HepG2 (cell line): ENCODE results near the gene ZNF792. TPM values are rescaled to one million over a fixed set of nuclear protein-coding genes. Genes with fewer than 3 reads are reported as not detected.

Experiments
- DNMT1 ChIP-seq: sonication (generic); formaldehyde crosslinking; IDR thresholded peaks from 2 replicates; pipeline ENCODE4 v1.5.1; 2020; ENCODE audit warnings: mild to moderate bottlenecking, missing genetic modification reagents
- MEIS2 ChIP-seq: sonication (generic); formaldehyde crosslinking; IDR thresholded peaks from 2 replicates; pipeline ENCODE4 v1.9.0; 2021; ENCODE audit warnings: mild to moderate bottlenecking, missing genetic modification reagents
- NRL ChIP-seq: sonication (generic); formaldehyde crosslinking; IDR thresholded peaks from 2 replicates; pipeline ENCODE4 v1.5.0; 2020; ENCODE audit warnings: missing genetic modification reagents, mild to moderate bottlenecking, moderate library complexity, borderline replicate concordance
- RBM39 ChIP-seq: fragments of 200-400 bp; formaldehyde crosslinking; IDR thresholded peaks from one replicate; pipeline ENCODE4 v1.6.1; 2018; ENCODE audit warnings: antibody characterized with exemption, mild to moderate bottlenecking, low read depth, low read length; ENCODE audit not compliant: poor library complexity, severe bottlenecking
- RFX3 ChIP-seq: IDR thresholded peaks from 2 replicates; pipeline ENCODE4 v1.6.1; 2016; ENCODE audit warnings: missing biosample characterization, missing genetic modification reagents
- RFXAP ChIP-seq: sonication (generic); formaldehyde crosslinking; IDR thresholded peaks from 2 replicates; pipeline ENCODE4 v1.4.0; 2020; ENCODE audit warnings: missing genetic modification reagents, borderline replicate concordance
- SMAD3 ChIP-seq: sonication (generic); formaldehyde crosslinking; IDR thresholded peaks from 2 replicates; pipeline ENCODE4 v1.4.0; 2020; ENCODE audit warnings: missing genetic modification reagents
- SP5 ChIP-seq: IDR thresholded peaks from 2 replicates; pipeline ENCODE4 v1.6.1; 2016; ENCODE audit warnings: low read depth, borderline replicate concordance
- SPEN ChIP-seq: sonication (generic); formaldehyde crosslinking; IDR thresholded peaks from 2 replicates; pipeline ENCODE4 v1.5.1; 2020; ENCODE audit warnings: low read depth, mild to moderate bottlenecking, missing genetic modification reagents
- TBL1XR1 ChIP-seq: fragments of 150-350 bp; IDR thresholded peaks from 2 replicates; pipeline ENCODE4 v1.6.1; 2014; ENCODE audit warnings: borderline replicate concordance, low read length; ENCODE audit not compliant: partially characterized antibody
- TOPORS ChIP-seq: sonication (generic); formaldehyde crosslinking; IDR thresholded peaks from 2 replicates; pipeline ENCODE4 v1.8.0; 2023; ENCODE audit warnings: mild to moderate bottlenecking, missing genetic modification reagents
- ZFP36L2 ChIP-seq: sonication (generic); formaldehyde crosslinking; IDR thresholded peaks from 2 replicates; pipeline ENCODE4 v1.4.0; 2020; ENCODE audit warnings: missing genetic modification reagents
- ZNF256 ChIP-seq: sonication (generic); formaldehyde crosslinking; conservative IDR thresholded peaks from 2 replicates; pipeline ENCODE4 v1.4.0; 2020; ENCODE audit warnings: missing genetic modification reagents
- ZNF350 ChIP-seq: sonication (generic); formaldehyde crosslinking; IDR thresholded peaks from 2 replicates; pipeline ENCODE4 v1.4.0; 2020; ENCODE audit warnings: mild to moderate bottlenecking, low read depth, missing genetic modification reagents, borderline replicate concordance
- ZNF577 ChIP-seq: sonication (generic); formaldehyde crosslinking; IDR thresholded peaks from 2 replicates; pipeline ENCODE4 v1.4.0; 2020; ENCODE audit warnings: mild to moderate bottlenecking, low read depth, missing genetic modification reagents, borderline replicate concordance
- ZNF629 ChIP-seq: sonication (generic); formaldehyde crosslinking; conservative IDR thresholded peaks from 2 replicates; pipeline ENCODE4 v1.5.0; 2020; ENCODE audit warnings: missing genetic modification reagents
- ZNF776 ChIP-seq: sonication (generic); formaldehyde crosslinking; IDR thresholded peaks from 2 replicates; pipeline ENCODE4 v1.4.0; 2020; ENCODE audit warnings: mild to moderate bottlenecking, missing genetic modification reagents
- polyA plus RNA-seq, 8 experiments: library from polyadenylated mRNA; depleted of rRNA in 3 of 8; stranded (reverse) in 7 of 8; unstranded in 1 of 8; fragments of >200 nt; fragmentation: Illumina TruSeq in 4 of 8; extraction: Trizol in 4 of 8; gene quantifications; 2 replicates each; pipeline versions ENCODE4 v1.2.1 to v1.2.3, GENCODE V29; 2011 to 2016; ENCODE audit warnings: low read depth in 4 of 8, missing spikeins in 1 of 8, mixed read lengths in 1 of 8; ENCODE audit not compliant: insufficient read depth in 1 of 8
- total RNA-seq, 5 experiments: library from RNA; depleted of rRNA; stranded (reverse); fragments of >200 nt; fragmentation: Illumina TruSeq; extraction: Trizol; gene quantifications; 2 replicates each; pipeline ENCODE4 v1.2.3, GENCODE V29; 2016; ENCODE audit warnings: low read depth in 1 of 5
- TF ChIP-seq, protein P1 (sequence below): sonication (generic); formaldehyde crosslinking; IDR thresholded peaks from 2 replicates; pipeline ENCODE4 v1.4.0; 2020; ENCODE audit warnings: missing genetic modification reagents, borderline replicate concordance
- TF ChIP-seq, protein P2 (sequence below): sonication (generic); formaldehyde crosslinking; IDR thresholded peaks from 2 replicates; pipeline ENCODE4 v1.4.0; 2020; ENCODE audit warnings: missing genetic modification reagents
- TF ChIP-seq, protein P3 (sequence below): sonication (generic); formaldehyde crosslinking; IDR thresholded peaks from 2 replicates; pipeline ENCODE4 v1.8.0; 2022; ENCODE audit warnings: mild to moderate bottlenecking, missing genetic modification reagents, moderate library complexity
- TF ChIP-seq, protein P4 (sequence below): sonication (generic); formaldehyde crosslinking; IDR thresholded peaks from 2 replicates; pipeline ENCODE4 v1.5.0; 2020; ENCODE audit warnings: missing genetic modification reagents

ZNF792 gene
- total and polyA plus RNA-seq, 2 of the 13 experiments (the other 11 are each of a cell fraction or from before 2014, with no cell fraction given): 5.5 to 11.5 TPM

DNA sequence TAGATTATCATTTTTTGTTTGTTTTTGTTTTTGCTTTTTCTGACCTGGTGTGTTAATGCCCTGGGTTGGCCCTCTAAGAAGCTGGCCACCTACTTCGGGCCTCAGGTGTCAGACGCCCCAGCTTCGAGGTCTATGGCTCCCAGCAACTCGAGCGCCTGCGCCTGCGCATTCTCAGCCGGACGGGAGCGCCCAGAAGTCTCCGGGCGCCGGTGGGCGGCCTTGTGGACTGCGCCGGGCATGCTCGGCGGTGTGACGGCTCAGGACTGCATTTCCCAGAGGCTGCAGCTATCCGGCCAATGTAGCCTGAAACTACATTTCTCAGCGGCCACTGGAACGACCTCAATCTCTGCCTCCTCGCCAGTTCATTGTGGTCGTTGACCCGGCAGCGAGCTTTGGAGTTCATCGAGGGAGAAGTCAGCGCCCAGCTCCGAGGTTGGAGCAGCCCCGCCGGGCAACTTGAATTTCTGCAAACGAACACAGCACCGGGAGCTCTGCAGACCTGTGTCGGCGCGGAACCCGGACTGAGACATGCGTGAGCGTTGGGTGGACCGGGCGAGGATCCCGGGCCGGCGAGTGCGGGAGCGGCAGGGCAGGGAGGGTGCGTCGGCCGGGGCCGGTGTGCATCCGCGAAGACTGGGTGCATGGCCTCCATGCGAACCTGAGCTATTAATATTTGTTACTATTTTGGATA is 37.2 kb downstream of the ZNF792 start, which contains the start of gene ZNF30 (continued):
- TF ChIP-seq, protein P1, sequence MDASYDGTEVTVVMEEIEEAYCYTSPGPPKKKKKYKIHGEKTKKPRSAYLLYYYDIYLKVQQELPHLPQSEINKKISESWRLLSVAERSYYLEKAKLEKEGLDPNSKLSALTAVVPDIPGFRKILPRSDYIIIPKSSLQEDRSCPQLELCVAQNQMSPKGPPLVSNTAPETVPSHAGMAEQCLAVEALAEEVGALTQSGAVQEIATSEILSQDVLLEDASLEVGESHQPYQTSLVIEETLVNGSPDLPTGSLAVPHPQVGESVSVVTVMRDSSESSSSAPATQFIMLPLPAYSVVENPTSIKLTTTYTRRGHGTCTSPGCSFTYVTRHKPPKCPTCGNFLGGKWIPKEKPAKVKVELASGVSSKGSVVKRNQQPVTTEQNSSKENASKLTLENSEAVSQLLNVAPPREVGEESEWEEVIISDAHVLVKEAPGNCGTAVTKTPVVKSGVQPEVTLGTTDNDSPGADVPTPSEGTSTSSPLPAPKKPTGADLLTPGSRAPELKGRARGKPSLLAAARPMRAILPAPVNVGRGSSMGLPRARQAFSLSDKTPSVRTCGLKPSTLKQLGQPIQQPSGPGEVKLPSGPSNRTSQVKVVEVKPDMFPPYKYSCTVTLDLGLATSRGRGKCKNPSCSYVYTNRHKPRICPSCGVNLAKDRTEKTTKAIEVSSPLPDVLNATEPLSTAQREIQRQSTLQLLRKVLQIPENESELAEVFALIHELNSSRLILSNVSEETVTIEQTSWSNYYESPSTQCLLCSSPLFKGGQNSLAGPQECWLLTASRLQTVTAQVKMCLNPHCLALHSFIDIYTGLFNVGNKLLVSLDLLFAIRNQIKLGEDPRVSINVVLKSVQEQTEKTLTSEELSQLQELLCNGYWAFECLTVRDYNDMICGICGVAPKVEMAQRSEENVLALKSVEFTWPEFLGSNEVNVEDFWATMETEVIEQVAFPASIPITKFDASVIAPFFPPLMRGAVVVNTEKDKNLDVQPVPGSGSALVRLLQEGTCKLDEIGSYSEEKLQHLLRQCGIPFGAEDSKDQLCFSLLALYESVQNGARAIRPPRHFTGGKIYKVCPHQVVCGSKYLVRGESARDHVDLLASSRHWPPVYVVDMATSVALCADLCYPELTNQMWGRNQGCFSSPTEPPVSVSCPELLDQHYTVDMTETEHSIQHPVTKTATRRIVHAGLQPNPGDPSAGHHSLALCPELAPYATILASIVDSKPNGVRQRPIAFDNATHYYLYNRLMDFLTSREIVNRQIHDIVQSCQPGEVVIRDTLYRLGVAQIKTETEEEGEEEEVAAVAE (CRISPR knock-in tag): peak; percentile 69; the same call in 1 of the 2 replicates
- TF ChIP-seq TBL1XR1: no peak
- TF ChIP-seq SPEN (CRISPR knock-in tag): peak; percentile 76
- no peak for TF ChIP-seq TOPORS
- no peak for TF ChIP-seq ZNF629 (CRISPR knock-in tag)
- TF ChIP-seq, protein P2, sequence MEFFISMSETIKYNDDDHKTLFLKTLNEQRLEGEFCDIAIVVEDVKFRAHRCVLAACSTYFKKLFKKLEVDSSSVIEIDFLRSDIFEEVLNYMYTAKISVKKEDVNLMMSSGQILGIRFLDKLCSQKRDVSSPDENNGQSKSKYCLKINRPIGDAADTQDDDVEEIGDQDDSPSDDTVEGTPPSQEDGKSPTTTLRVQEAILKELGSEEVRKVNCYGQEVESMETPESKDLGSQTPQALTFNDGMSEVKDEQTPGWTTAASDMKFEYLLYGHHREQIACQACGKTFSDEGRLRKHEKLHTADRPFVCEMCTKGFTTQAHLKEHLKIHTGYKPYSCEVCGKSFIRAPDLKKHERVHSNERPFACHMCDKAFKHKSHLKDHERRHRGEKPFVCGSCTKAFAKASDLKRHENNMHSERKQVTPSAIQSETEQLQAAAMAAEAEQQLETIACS (CRISPR knock-in tag): no peak
- TF ChIP-seq ZNF577 (CRISPR knock-in tag): no peak
- no peak for TF ChIP-seq ZFP36L2 (CRISPR knock-in tag)
- peak; percentile 65; the same call in 1 of the 2 replicates for TF ChIP-seq MEIS2 (CRISPR knock-in tag)
- peak; percentile 50 for TF ChIP-seq RBM39
- TF ChIP-seq NRL (CRISPR knock-in tag): peak; percentile 85
- TF ChIP-seq, protein P3, sequence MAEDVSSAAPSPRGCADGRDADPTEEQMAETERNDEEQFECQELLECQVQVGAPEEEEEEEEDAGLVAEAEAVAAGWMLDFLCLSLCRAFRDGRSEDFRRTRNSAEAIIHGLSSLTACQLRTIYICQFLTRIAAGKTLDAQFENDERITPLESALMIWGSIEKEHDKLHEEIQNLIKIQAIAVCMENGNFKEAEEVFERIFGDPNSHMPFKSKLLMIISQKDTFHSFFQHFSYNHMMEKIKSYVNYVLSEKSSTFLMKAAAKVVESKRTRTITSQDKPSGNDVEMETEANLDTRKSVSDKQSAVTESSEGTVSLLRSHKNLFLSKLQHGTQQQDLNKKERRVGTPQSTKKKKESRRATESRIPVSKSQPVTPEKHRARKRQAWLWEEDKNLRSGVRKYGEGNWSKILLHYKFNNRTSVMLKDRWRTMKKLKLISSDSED (CRISPR knock-in tag): no peak
- TF ChIP-seq ZNF350: peak; percentile 80
- TF ChIP-seq ZNF256 (CRISPR knock-in tag): no peak
- TF ChIP-seq ZNF776: peak; percentile 85; the same call in 1 of the 2 replicates
- no peak for TF ChIP-seq RFX3 (CRISPR knock-in tag)
- TF ChIP-seq, protein P4, sequence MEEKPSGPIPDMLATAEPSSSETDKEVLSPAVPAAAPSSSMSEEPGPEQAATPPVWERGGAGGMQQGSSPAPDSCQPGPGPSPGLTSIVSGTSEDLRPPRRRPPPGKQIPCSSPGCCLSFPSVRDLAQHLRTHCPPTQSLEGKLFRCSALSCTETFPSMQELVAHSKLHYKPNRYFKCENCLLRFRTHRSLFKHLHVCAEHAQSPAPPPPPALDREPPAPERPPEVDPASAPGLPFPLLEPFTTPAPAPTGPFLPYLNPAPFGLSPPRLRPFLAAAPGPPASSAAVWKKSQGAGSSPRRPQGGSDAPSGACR: peak; percentile 73; the same call in 1 of the 2 replicates
- 0 out of 2 replicates have a peak, but pooled peaks have one; percentile 20 for TF ChIP-seq SP5 (CRISPR knock-in tag)
- no peak for TF ChIP-seq DNMT1 (CRISPR knock-in tag)
- 0 out of 2 replicates have a peak, but pooled peaks have one; percentile 23 for TF ChIP-seq RFXAP
- no peak for TF ChIP-seq SMAD3 (CRISPR knock-in tag)
